GM10266 (cell line): Measurements from ENCODE around the gene PHRF1.

Experiments
- DNase-seq: peaks from one replicate; pipeline ENCODE4 v3.0.0; 2012; ENCODE audit errors: extremely low spot score
- TF ChIP-seq, protein P1 (sequence below): IDR thresholded peaks from 2 replicates; pipeline ENCODE4 v1.5.1; 2012; ENCODE audit warnings: mild to moderate bottlenecking, low read depth; ENCODE audit not compliant: control insufficient read depth, insufficient read depth; ENCODE audit errors: missing control alignments

PHRF1 gene

GRCh38 chr11:623999-624704 is 47.9 kb downstream of the PHRF1 start:
- no peak for DNase-seq
- TF ChIP-seq, protein P1, sequence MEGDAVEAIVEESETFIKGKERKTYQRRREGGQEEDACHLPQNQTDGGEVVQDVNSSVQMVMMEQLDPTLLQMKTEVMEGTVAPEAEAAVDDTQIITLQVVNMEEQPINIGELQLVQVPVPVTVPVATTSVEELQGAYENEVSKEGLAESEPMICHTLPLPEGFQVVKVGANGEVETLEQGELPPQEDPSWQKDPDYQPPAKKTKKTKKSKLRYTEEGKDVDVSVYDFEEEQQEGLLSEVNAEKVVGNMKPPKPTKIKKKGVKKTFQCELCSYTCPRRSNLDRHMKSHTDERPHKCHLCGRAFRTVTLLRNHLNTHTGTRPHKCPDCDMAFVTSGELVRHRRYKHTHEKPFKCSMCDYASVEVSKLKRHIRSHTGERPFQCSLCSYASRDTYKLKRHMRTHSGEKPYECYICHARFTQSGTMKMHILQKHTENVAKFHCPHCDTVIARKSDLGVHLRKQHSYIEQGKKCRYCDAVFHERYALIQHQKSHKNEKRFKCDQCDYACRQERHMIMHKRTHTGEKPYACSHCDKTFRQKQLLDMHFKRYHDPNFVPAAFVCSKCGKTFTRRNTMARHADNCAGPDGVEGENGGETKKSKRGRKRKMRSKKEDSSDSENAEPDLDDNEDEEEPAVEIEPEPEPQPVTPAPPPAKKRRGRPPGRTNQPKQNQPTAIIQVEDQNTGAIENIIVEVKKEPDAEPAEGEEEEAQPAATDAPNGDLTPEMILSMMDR = no peak

- no peak for DNase-seq
- TF ChIP-seq, protein P1 = no peak
These were observed 48.7 kb downstream of the PHRF1 start, which contains the start of gene CDHR5 for GRCh38 chr11:624705-625635. TSS of gene CDHR5 (minus strand) at chr11:624955. CDS start at chr11:624902, 53 bp downstream.

DNA sequence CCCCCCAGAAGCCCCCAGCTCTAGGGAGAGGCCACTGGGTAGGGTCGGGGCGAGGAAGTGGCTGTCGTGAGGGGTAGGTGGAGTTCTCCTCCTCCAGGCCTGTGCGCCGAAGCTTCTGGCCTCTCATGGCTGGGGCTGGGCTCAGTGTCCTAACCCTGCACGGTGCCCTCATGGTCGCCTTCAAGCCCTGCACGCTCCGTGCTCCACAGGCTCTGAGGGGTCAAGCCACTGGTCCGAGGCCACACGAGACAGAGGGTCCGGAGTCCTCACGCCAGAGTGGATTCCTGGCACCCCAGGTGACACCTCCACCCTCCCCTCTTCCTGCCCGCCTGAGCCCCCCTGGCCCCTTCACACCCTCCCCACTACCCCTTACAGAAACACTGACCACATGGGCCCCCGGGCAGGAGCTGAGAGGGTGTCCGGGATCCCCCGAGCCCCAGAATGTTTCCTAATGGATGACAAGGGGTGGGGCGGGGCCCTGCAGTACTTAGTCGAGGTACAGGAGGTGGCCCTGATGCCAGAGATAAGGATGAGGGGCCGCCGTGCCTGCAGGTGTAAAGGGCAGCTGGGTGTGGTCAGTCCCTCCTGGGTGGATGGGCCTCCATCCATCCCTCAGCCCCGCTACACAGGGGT is 49.5 kb downstream of the PHRF1 start:
- no peak for DNase-seq
- TF ChIP-seq, protein P1 = no peak

GRCh38 chr11:626475-627307 is 50.4 kb downstream of the PHRF1 start, which contains the start of gene SCT:
TSS of gene SCT (minus strand) at chr11:627181. CDS start at chr11:627143, 38 bp downstream.
- TF ChIP-seq, protein P1 = no peak

DNA sequence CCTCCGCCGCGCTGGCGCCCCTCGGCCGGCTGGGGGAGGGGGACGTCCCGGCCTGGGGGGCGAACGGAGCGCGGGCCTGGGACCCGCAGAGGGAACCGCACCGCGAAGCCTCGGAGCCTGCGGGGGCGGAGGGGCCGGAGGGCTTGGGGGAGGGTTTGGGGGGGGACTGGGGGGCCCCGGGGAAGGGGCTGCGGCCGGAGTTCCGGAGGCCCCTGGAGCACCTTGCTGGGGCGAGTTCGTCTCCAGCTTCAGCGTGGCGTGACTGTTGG is 51.0 kb downstream of the PHRF1 start:
- TF ChIP-seq, protein P1 = no peak

More at GRCh38 chr11:626475-627307, 50.4 kb downstream of the PHRF1 start, which contains the start of gene SCT:
- DNase-seq = no peak

GRCh38 chr11:628056-628455 is 51.8 kb downstream of the PHRF1 start:
- DNase-seq = no peak
- TF ChIP-seq, protein P1 = no peak

More for the DNA sequence above, 51.0 kb downstream of the PHRF1 start:
- DNase-seq = no peak
